GM18868 (cell line): ENCODE results near the gene OR4X1.
"Not testable (repeated sequence)": the region's sequence is repeated elsewhere in the genome, so short reads cannot be mapped to it uniquely, and the experiment has no call there.

Experiments
- ATAC-seq: cut with Tn5 transposase; IDR thresholded peaks from one replicate; pipeline ENCODE4 v1.9.1; 2021; ENCODE audit warnings: mild to moderate bottlenecking, moderate library complexity; ENCODE audit not compliant: unreplicated experiment

OR4X1 gene

GRCh38 chr11:48263423-48263911 is at the start of gene OR4X1:
Gene OR4X1 (plus strand): TSS chr11:48263861. CDS start chr11:48263861, 0 bp downstream.
- ATAC-seq = no peak

- no peak for ATAC-seq
Measured at GRCh38 chr11:48216510-48216909, 47.2 kb upstream of the OR4X1 start, which contains the start of gene OR4B1. Gene OR4B1 (plus strand): TSS chr11:48216810. CDS start chr11:48216810, 0 bp downstream.

GRCh38 chr11:48228761-48229160 is 34.9 kb upstream of the OR4X1 start:
- no peak for ATAC-seq

- not testable (repeated sequence) for ATAC-seq
Measured at GRCh38 chr11:48230057-48230456, 33.6 kb upstream of the OR4X1 start.

GRCh38 chr11:48237727-48238126 is 25.9 kb upstream of the OR4X1 start:
- no peak for ATAC-seq

- ATAC-seq = no peak
Measured at GRCh38 chr11:48242501-48242900, 21.2 kb upstream of the OR4X1 start.

GRCh38 chr11:48244804-48245203 is 18.9 kb upstream of the OR4X1 start, which contains the start of gene OR4X2:
Gene OR4X2 (plus strand): TSS chr11:48245104. CDS start chr11:48245104, 0 bp downstream.
- ATAC-seq = no peak

- ATAC-seq = no peak
Measured at GRCh38 chr11:48248902-48249301, 14.8 kb upstream of the OR4X1 start.

GRCh38 chr11:48261600-48261999 is 2.1 kb upstream of the OR4X1 start:
- ATAC-seq = peak; percentile 69

GRCh38 chr11:48270621-48271020 is 7.0 kb downstream of the OR4X1 start:
- ATAC-seq = no peak

- ATAC-seq = no peak
Measured at GRCh38 chr11:48272606-48273005, 8.9 kb downstream of the OR4X1 start.

- ATAC-seq = no peak
Measured at GRCh38 chr11:48305923-48306322, 42.3 kb downstream of the OR4X1 start, which contains the start of gene OR4S1. Gene OR4S1 (plus strand): TSS chr11:48306223. CDS start chr11:48306223, 0 bp downstream.

- ATAC-seq = peak; percentile 96
Measured at GRCh38 chr11:48307760-48308386, 44.2 kb downstream of the OR4X1 start.

GRCh38 chr11:48313590-48313989 is 49.9 kb downstream of the OR4X1 start:
- not testable (repeated sequence) for ATAC-seq
